GM21381 (cell line): ENCODE results near the gene ASPSCR1.
"Not testable (repeated sequence)": the region's sequence is repeated elsewhere in the genome, so short reads cannot be mapped to it uniquely, and the experiment has no call there.

ENCODE experiments used
- ATAC-seq: cut with Tn5 transposase; IDR thresholded peaks from one replicate; pipeline ENCODE4 v1.9.1; 2021; ENCODE audit warnings: mild to moderate bottlenecking, moderate library complexity; ENCODE audit not compliant: unreplicated experiment

The ASPSCR1 gene

DNA sequence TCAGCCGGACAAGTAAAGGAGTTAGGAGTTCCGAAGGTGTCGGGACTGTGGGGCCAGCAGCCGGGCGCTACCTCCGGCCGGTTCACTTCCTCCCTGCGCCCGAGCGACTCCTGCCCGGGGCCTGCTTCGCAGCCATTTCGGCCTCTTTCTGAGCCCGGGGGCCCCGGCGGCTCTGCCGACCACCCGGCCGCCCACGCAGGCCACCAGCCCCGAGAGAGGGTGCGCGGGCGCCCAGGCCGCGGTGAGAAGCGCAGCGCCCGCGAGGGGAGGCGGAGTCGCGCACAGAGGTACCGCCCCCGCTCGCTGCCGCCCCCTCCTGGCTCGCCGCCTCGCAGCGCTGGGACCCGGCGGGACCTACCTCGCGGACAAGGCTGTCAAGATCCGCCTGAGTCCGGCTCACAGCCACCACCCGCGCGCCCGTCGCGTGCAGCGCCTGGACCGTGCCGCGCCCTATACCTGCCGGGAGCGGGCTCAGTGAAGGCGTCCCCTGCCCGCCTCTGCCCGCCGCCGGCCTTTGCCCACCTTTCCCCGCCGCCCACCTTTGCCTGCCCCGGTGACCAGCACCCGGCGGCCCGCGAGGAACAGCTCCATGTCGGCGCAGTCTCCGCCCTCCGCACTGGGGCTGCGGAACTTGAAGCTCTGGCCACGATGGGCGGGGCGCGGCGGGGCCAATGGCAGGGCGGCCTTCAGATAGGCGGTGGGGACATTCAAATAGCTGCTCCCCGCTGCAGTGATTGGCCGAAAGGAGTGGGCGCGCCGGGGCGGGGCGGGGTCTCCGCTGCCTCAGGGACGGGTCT lies 59.9 kb downstream of the ASPSCR1 start, which contains the start of gene DCXR:
Gene DCXR, minus strand, starts transcription at position 606 of the 797 bp plus-strand sequence. Its CDS starts 15 bp downstream, at position 591.
- peak; percentile 84 for ATAC-seq

GRCh38 chr17:82037889-82038195 lies 60.4 kb downstream of the ASPSCR1 start:
- no peak for ATAC-seq

GRCh38 chr17:82038796-82039409 lies 61.5 kb downstream of the ASPSCR1 start:
- ATAC-seq: not testable (repeated sequence)

- no peak for ATAC-seq
These were observed 62.4 kb downstream of the ASPSCR1 start for GRCh38 chr17:82039695-82040299.

DNA sequence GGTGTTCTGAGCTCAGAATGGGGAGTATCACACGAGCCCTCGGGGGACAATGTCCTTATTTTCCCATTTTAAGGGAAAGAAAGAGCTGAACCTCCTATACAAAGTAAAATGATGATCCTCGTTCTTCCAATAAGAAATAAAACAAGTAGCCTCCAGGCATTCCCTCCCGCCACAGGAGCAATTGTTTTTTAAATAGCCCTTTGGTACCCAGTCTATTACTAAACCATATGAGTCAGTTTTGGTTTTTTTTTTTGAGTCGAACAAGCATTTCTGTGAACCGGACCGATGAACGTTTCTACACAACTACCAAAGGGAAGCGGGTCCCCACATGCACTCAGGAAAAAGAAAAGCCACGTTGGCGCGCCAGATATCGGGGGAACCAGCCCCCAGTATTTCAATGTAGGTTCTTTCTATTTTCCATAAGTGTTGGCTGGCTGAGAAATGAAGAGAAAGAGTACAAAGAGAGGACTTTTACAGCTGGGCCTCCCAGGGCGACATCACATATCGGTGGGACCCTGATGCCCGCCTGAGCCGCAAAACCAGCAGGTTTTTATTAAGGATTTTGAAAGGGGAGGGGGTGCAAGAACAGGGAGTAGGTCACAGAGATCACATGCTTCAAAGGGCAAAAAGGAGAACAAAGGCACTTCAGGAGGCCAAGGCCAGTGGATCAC lies 63.9 kb downstream of the ASPSCR1 start:
- ATAC-seq: no peak

- no peak for ATAC-seq
These were observed 65.2 kb downstream of the ASPSCR1 start for GRCh38 chr17:82042649-82043048.

DNA sequence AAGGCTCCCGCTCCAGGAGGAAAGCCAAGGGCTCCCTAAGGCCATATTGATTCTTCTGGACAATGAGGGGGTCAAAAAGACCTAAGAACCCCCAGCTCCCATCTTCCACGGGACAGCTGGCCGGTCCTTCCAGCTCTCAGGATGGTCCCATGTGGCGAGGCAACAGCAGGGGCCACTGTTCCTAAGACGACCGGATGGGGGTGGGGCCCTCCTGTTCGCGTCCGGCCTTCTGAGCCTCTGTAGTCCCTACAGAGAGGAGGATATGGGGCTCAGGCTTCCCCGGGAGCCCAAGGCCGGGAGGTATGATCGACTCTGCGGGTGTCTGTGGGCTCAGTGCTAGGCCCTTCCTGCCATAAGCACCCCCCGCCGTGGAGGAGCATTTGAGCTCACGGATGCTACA lies 66.1 kb downstream of the ASPSCR1 start:
- no peak for ATAC-seq

DNA sequence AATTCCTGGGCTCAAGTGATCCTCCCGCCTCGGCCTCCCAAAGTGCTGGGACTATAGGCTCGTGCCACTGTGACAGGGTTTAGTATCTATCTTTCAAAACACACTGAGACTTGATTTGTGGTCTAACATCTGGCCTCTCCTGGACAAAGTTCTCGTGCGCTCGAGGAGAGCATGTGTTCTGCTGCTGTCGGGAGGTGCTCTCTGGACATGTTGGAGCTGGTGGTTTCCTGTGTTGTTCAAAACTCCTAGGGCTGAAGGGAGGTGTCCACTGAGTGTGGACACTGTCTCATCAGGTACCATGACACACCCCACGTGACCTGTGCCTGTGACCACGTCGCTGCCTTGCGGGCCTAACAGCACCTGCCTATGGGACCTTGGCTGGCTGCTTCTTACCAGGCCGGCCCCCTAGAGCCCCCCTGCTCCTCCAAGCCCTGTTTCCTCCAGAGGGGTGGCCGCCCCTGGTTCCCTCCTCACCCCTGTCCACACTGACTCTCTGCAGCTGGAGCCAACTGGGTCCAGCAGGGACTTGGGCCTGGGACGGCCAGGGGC lies 68.6 kb downstream of the ASPSCR1 start:
- ATAC-seq: no peak

DNA sequence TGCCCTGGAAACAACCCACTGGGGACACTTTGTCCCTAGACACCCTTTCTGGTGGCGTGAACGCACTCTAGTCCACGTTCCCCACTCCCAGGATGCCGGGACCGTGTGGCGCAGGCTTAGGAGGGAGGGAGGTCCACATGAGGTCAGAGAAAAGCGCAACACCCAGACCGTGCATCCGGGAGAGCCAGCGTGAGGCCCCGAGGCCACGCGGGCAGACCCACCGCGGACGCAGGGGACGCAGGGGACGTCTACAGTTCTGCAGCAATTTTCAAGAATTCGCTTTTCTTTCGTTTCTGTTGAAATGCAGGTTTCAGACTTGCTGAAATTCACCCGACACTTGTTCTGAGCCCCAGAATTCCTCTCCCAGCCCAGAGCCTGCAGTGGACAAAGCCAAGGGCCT lies 69.5 kb downstream of the ASPSCR1 start:
- ATAC-seq: no peak

GRCh38 chr17:82047379-82047778 lies 70.0 kb downstream of the ASPSCR1 start:
- ATAC-seq: no peak

- no peak for ATAC-seq
These were observed 70.6 kb downstream of the ASPSCR1 start for GRCh38 chr17:82047914-82048570.

DNA sequence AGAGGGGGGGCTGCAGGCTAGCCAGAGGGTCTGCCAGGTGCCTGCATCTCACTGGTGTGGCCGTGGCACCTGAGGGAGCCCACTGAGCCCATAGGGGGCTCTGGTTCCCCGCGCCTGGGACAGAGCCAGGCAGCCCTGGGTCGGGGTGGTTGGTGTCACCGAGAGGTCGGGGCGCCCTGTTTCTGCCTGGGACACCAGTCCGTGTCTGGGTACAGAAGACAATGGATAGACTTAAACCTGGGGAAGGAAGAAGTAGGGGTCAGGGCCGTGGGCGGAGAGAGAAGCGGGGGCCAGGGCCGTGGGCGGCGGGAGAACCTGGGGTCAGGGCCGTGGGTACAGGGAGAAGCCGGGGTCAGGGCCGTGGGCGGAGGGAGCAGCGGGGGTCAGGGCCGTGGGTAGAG lies 71.1 kb downstream of the ASPSCR1 start:
- ATAC-seq: no peak

DNA sequence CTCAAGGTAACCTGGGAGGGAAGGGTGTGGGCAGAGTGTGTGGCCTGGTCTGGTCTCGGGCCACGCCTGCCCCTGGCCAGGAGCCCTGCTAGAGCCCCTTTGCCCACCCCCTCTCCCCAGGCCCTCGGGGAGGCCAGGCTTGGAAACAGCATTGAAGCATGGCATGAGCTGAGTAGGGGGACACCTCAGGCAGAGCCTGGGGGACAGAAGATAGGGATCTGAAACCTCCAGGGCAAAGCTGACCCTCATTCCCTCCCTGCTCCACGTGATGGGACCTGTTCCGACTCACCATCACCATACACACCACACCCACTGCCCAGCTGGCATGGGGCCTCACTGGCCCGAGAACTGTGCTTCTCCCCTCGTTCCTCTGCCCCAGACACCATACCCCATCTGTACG lies 71.7 kb downstream of the ASPSCR1 start:
- no peak for ATAC-seq

GRCh38 chr17:82049521-82049971 lies 72.1 kb downstream of the ASPSCR1 start:
- no peak for ATAC-seq

DNA sequence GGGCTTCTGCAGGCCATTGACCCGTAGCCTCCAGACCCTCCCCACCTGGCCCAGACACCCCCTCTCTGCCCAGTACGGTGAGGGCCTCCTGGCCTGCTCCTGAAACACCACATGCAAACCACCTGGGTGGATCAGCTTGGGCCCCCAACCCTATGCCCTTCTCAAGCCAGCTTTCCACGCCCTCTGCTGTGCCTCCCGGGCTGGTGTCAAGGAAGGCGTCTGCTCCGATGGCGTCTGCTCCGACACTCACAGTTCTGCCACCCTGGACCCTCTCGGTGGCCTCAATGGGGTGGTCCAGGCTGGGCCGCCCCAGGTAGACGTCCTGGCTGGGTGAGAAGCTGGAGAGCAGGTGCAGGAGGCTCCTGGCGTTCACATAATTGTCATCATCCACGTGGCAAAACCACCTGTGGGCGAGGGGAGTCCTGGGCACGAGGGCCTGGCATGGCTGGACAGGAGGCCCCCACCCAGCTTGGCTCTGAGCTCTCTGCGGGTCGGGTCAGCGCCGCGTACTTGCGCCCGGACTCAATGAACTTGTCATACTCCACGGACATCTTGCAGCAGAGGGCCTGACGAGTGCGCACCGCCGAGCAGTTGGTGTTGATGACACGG lies 72.8 kb downstream of the ASPSCR1 start:
- no peak for ATAC-seq

GRCh38 chr17:82050761-82051641 lies 73.6 kb downstream of the ASPSCR1 start:
- ATAC-seq: no peak

GRCh38 chr17:82051776-82052637 lies 74.6 kb downstream of the ASPSCR1 start, which contains the start of the genes GPS1 and RFNG:
GPS1 (plus strand) TSS chr17:82051898; CDS start chr17:82051932, 34 bp downstream.
RFNG (minus strand) TSS chr17:82051811; CDS start chr17:82051766, 45 bp downstream.
- peak; percentile 65 for ATAC-seq

DNA sequence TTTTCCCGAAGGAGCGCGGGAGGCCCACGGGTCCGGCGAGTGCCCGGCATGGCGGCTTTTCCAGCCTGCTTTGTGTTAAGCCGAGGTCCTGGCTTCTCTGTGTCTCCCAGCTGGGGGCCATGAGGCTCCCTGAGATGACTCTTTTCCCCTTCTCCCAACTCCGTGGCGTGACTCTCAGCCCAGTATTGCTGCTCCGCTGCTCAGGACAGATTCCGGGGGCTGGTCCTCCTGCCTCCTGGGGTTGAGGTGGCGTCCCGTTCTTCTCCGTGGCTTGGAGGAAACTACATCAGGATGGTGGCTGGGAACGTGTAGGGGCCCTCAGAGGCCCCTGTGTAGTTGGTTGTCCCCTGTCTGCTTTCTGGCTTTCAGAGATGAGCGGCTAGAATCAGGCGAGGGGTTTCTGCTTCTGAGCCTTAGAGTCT lies 75.2 kb downstream of the ASPSCR1 start:
- ATAC-seq: no peak
